A375 (cell line): Measurements from ENCODE around the gene OSBPL9. TPM values are rescaled to one million over a fixed set of nuclear protein-coding genes. Genes with fewer than 3 reads are reported as not detected.

ENCODE experiments used
- small RNA-seq: library from RNA; depleted of rRNA; stranded (forward); fragments of <200 nt; gene quantifications from one replicate; pipeline ENCODE3, GENCODE V24; 2014
- total RNA-seq: library from RNA; depleted of rRNA; stranded (reverse); fragments of >200 nt; shearing (Covaris generic); gene quantifications from 2 replicates; pipeline ENCODE4 v1.2.3, GENCODE V29; 2014; rRNA removed

Gene OSBPL9, protein sequence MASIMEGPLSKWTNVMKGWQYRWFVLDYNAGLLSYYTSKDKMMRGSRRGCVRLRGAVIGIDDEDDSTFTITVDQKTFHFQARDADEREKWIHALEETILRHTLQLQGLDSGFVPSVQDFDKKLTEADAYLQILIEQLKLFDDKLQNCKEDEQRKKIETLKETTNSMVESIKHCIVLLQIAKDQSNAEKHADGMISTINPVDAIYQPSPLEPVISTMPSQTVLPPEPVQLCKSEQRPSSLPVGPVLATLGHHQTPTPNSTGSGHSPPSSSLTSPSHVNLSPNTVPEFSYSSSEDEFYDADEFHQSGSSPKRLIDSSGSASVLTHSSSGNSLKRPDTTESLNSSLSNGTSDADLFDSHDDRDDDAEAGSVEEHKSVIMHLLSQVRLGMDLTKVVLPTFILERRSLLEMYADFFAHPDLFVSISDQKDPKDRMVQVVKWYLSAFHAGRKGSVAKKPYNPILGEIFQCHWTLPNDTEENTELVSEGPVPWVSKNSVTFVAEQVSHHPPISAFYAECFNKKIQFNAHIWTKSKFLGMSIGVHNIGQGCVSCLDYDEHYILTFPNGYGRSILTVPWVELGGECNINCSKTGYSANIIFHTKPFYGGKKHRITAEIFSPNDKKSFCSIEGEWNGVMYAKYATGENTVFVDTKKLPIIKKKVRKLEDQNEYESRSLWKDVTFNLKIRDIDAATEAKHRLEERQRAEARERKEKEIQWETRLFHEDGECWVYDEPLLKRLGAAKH
- total RNA-seq: 56.3 and 77.8 TPM in 2 replicates

DNA sequence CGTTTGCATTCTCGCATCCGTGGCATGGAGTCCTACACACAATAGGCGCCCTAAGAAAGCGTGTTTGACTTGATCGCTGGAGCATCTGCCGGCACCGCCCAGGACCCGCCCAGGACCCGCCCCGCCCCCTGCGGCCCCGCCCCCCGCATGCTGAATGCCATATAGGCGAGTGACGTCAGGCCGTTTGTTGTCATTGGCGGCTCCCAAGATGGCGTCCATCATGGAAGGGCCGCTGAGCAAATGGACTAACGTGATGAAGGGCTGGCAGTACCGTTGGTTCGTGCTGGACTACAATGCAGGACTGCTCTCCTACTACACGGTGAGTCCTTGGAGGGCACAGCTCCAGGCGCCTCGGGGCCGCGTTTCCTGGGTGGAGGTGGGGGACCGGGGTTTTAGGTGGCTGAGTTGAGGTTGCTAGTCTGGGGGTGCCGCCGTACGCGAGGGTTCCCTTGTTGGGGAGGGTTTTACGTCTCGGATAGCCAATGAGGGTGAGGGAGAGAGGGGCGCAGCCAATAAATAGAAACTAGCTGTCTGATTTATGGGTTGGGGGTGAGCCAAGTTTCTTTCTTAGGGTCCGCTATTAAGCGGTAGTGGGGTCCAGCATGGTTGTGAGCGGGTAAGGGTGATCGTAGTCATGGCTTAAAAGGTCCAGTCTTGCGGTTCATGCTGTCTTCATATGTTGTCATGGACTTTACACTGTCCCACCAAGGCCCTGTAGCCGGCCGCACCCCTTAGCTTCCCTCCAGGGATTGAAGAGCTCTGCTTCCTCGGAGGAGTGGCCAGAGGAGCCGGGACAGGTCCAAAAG, at the start of gene OSBPL9:
Gene OSBPL9, plus strand, starts transcription at position 190 of the 806 bp plus-strand sequence. Its CDS starts 19 bp downstream, at position 209.

Small RNAs within 50 kb of the gene (small RNA-seq; reads per million reads assigned to genes)
- not detected for gene AL050343.2
- gene RF00568: not detected

Other genes with a start within 250 kb of the OSBPL9 start
- gene EPS15, start 97.8 kb upstream of the OSBPL9 start, total RNA-seq: 26.1 and 34.8 TPM in 2 replicates